HepG2 (cell line): ENCODE results near the gene APBA3. TPM values are rescaled to one million over a fixed set of nuclear protein-coding genes. Genes with fewer than 3 reads are reported as not detected.

Experiments
- DMTF1 ChIP-seq: sonication (generic); formaldehyde crosslinking; IDR thresholded peaks from 2 replicates; pipeline ENCODE4 v1.4.0; 2020; ENCODE audit warnings: mild to moderate bottlenecking, missing genetic modification reagents
- GATAD1 ChIP-seq: IDR thresholded peaks from 2 replicates; pipeline ENCODE4 v1.6.1; 2016; ENCODE audit warnings: missing genetic modification reagents, missing compliant biosample characterization
- HHEX ChIP-seq: IDR thresholded peaks from 2 replicates; pipeline ENCODE4 v1.6.1; 2016; ENCODE audit warnings: control low read depth
- HOMEZ ChIP-seq: IDR thresholded peaks from 2 replicates; pipeline ENCODE4 v1.6.1; 2016; ENCODE audit warnings: low read depth
- NFE2 ChIP-seq: sonication (generic); formaldehyde crosslinking; IDR thresholded peaks from 2 replicates; pipeline ENCODE4 v1.4.0; 2020; ENCODE audit warnings: missing genetic modification reagents
- PHF21A ChIP-seq: sonication (generic); formaldehyde crosslinking; IDR thresholded peaks from 2 replicates; pipeline ENCODE4 v1.5.0; 2020; ENCODE audit warnings: mild to moderate bottlenecking, missing genetic modification reagents
- SMAD3 ChIP-seq: sonication (generic); formaldehyde crosslinking; IDR thresholded peaks from 2 replicates; pipeline ENCODE4 v1.4.0; 2020; ENCODE audit warnings: missing genetic modification reagents
- ZNF12 ChIP-seq: sonication (generic); formaldehyde crosslinking; IDR thresholded peaks from 2 replicates; pipeline ENCODE4 v1.5.0; 2020; ENCODE audit warnings: missing genetic modification reagents
- ZNF609 ChIP-seq: sonication (generic); formaldehyde crosslinking; IDR thresholded peaks from 2 replicates; pipeline ENCODE4 v1.4.0; 2020; ENCODE audit warnings: mild to moderate bottlenecking, missing genetic modification reagents, borderline replicate concordance
- ZNF883 ChIP-seq: sonication (generic); formaldehyde crosslinking; IDR thresholded peaks from 2 replicates; pipeline ENCODE4 v1.5.1; 2020; ENCODE audit warnings: mild to moderate bottlenecking, missing genetic modification reagents; ENCODE audit errors: not compliant biosample characterization
- polyA plus RNA-seq, 8 experiments: library from polyadenylated mRNA; depleted of rRNA in 3 of 8; stranded (reverse) in 7 of 8; unstranded in 1 of 8; fragments of >200 nt; fragmentation: Illumina TruSeq in 4 of 8; extraction: Trizol in 4 of 8; gene quantifications; 2 replicates each; pipeline versions ENCODE4 v1.2.1 to v1.2.3, GENCODE V29; 2011 to 2016; ENCODE audit warnings: low read depth in 4 of 8, missing spikeins in 1 of 8, mixed read lengths in 1 of 8; ENCODE audit not compliant: insufficient read depth in 1 of 8
- total RNA-seq, 5 experiments: library from RNA; depleted of rRNA; stranded (reverse); fragments of >200 nt; fragmentation: Illumina TruSeq; extraction: Trizol; gene quantifications; 2 replicates each; pipeline ENCODE4 v1.2.3, GENCODE V29; 2016; ENCODE audit warnings: low read depth in 1 of 5
- TF ChIP-seq, protein P1 (sequence below): sonication (generic); formaldehyde crosslinking; IDR thresholded peaks from 2 replicates; pipeline ENCODE4 v1.4.0; 2020; ENCODE audit warnings: missing genetic modification reagents, borderline replicate concordance
- TF ChIP-seq, protein P2 (sequence below): IDR thresholded peaks from 2 replicates; pipeline ENCODE4 v1.6.1; 2012; ENCODE audit warnings: low read depth, low read length, improper control_type of control experiment
- TF ChIP-seq, protein P3 (sequence below): sonication (generic); formaldehyde crosslinking; IDR thresholded peaks from 2 replicates; pipeline ENCODE4 v1.5.1; 2020; ENCODE audit warnings: missing genetic modification reagents, mild to moderate bottlenecking, borderline replicate concordance

The APBA3 gene
- total and polyA plus RNA-seq, 2 of the 13 experiments (the other 11 are each of a cell fraction or from before 2014, with no cell fraction given) = 14.2 to 14.3 TPM

DNA sequence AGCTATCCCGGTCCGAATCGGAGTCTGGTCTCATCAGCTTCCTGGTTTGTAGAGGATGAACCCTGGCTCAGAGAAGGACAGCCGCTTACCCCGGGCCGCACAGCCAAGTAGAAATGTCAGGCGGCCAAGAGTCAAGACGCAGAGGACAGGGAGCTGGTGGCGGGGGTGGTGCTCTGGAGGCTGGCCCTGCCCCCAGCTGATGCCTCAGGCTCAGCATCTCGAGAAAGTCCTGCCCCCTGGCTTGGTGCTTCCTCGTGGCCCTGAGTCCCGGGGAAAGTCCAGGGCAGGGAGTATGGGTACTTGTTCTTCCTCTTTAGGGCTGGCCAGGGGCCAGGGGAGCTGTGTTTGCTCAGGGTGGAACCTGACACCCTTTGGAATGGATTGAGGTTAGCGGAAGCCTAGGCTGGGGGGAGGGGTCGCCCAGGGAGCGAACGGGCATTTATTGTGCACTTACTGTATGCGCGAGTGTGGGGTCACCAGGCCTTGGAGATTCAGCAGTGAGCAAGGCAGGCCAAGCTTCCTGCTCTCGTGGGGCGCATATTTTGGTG is 51.2 kb downstream of the APBA3 start (continued):
- TF ChIP-seq, protein P1, sequence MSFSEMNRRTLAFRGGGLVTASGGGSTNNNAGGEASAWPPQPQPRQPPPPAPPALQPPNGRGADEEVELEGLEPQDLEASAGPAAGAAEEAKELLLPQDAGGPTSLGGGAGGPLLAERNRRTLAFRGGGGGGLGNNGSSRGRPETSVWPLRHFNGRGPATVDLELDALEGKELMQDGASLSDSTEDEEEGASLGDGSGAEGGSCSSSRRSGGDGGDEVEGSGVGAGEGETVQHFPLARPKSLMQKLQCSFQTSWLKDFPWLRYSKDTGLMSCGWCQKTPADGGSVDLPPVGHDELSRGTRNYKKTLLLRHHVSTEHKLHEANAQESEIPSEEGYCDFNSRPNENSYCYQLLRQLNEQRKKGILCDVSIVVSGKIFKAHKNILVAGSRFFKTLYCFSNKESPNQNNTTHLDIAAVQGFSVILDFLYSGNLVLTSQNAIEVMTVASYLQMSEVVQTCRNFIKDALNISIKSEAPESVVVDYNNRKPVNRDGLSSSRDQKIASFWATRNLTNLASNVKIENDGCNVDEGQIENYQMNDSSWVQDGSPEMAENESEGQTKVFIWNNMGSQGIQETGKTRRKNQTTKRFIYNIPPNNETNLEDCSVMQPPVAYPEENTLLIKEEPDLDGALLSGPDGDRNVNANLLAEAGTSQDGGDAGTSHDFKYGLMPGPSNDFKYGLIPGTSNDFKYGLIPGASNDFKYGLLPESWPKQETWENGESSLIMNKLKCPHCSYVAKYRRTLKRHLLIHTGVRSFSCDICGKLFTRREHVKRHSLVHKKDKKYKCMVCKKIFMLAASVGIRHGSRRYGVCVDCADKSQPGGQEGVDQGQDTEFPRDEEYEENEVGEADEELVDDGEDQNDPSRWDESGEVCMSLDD (CRISPR knock-in tag) = no peak
- no peak for TF ChIP-seq DMTF1
- peak; percentile 94 for TF ChIP-seq ZNF12 (CRISPR knock-in tag)
- no peak for TF ChIP-seq HHEX (CRISPR knock-in tag)
- TF ChIP-seq, protein P2, sequence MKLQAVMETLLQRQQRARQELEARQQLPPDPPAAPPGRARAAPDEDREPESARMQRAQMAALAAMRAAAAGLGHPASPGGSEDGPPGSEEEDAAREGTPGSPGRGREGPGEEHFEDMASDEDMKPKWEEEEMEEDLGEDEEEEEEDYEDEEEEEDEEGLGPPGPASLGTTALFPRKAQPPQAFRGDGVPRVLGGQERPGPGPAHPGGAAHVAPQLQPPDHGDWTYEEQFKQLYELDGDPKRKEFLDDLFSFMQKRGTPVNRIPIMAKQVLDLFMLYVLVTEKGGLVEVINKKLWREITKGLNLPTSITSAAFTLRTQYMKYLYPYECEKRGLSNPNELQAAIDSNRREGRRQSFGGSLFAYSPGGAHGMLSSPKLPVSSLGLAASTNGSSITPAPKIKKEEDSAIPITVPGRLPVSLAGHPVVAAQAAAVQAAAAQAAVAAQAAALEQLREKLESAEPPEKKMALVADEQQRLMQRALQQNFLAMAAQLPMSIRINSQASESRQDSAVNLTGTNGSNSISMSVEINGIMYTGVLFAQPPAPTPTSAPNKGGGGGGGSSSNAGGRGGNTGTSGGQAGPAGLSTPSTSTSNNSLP = no peak
- TF ChIP-seq, protein P3, sequence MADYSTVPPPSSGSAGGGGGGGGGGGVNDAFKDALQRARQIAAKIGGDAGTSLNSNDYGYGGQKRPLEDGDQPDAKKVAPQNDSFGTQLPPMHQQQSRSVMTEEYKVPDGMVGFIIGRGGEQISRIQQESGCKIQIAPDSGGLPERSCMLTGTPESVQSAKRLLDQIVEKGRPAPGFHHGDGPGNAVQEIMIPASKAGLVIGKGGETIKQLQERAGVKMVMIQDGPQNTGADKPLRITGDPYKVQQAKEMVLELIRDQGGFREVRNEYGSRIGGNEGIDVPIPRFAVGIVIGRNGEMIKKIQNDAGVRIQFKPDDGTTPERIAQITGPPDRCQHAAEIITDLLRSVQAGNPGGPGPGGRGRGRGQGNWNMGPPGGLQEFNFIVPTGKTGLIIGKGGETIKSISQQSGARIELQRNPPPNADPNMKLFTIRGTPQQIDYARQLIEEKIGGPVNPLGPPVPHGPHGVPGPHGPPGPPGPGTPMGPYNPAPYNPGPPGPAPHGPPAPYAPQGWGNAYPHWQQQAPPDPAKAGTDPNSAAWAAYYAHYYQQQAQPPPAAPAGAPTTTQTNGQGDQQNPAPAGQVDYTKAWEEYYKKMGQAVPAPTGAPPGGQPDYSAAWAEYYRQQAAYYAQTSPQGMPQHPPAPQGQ (CRISPR knock-in tag) = no peak
- peak; percentile 62 for TF ChIP-seq GATAD1 (CRISPR knock-in tag)
- TF ChIP-seq NFE2 (CRISPR knock-in tag) = no peak
- TF ChIP-seq SMAD3 (CRISPR knock-in tag) = 0 out of 2 replicates have a peak, but pooled peaks have one; percentile 67
- TF ChIP-seq ZNF609 (CRISPR knock-in tag) = peak; percentile 83; the same call in 1 of the 2 replicates
- no peak for TF ChIP-seq ZNF883 (CRISPR knock-in tag)
- peak; percentile 94 for TF ChIP-seq PHF21A (CRISPR knock-in tag)
- peak; percentile 46; the same call in 1 of the 2 replicates for TF ChIP-seq HOMEZ (CRISPR knock-in tag)
